NCI-H460 (cell line): ENCODE results near the gene JAM3. TPM values are rescaled to one million over a fixed set of nuclear protein-coding genes. Genes with fewer than 3 reads are reported as not detected.
"Not testable (repeated sequence)": the region's sequence is repeated elsewhere in the genome, so short reads cannot be mapped to it uniquely, and the experiment has no call there.

Experiments
- DNase-seq: peaks from one replicate; pipeline ENCODE4 v3.0.0-alpha.2; 2016; ENCODE audit warnings: low read depth; ENCODE audit errors: extremely low read depth
- total RNA-seq: library from RNA; depleted of rRNA; stranded (reverse); fragments of >200 nt; shearing (Covaris generic); gene quantifications from 2 replicates; pipeline ENCODE4 v1.2.3, GENCODE V29; 2014

JAM3 gene
- total RNA-seq, 1 experiment from 2014 or later, result 11.6 TPM

GRCh38 chr11:134098566-134099184 is 29.8 kb downstream of the JAM3 start:
- no peak for DNase-seq

- no peak for DNase-seq
Measured at GRCh38 chr11:134100171-134100570, 31.3 kb downstream of the JAM3 start.

GRCh38 chr11:134101282-134101681 is 32.4 kb downstream of the JAM3 start:
- DNase-seq, result no peak

GRCh38 chr11:134110252-134110815 is 41.5 kb downstream of the JAM3 start:
- no peak for DNase-seq

- not testable (repeated sequence) for DNase-seq
Measured at GRCh38 chr11:134113787-134114186, 44.9 kb downstream of the JAM3 start.

- DNase-seq, result no peak
Measured at GRCh38 chr11:134116210-134116609, 47.3 kb downstream of the JAM3 start.

- DNase-seq, result no peak
Measured at GRCh38 chr11:134118006-134118405, 49.1 kb downstream of the JAM3 start.

GRCh38 chr11:134119094-134119493 is 50.2 kb downstream of the JAM3 start:
- no peak for DNase-seq

GRCh38 chr11:134120143-134120850 is 51.4 kb downstream of the JAM3 start:
- no peak for DNase-seq

- DNase-seq, result no peak
Measured at GRCh38 chr11:134120921-134121526, 52.2 kb downstream of the JAM3 start.

GRCh38 chr11:134124660-134125451 is 56.0 kb downstream of the JAM3 start:
- DNase-seq, result no peak

- DNase-seq, result no peak
Measured at GRCh38 chr11:134125507-134125906, 56.6 kb downstream of the JAM3 start.

GRCh38 chr11:134126217-134126822 is 57.4 kb downstream of the JAM3 start:
- no peak for DNase-seq

- no peak for DNase-seq
Measured at GRCh38 chr11:134131628-134132244, 62.9 kb downstream of the JAM3 start.

GRCh38 chr11:134132808-134133207 is 63.9 kb downstream of the JAM3 start:
- DNase-seq, result no peak

- DNase-seq, result no peak
Measured at GRCh38 chr11:134134167-134134566, 65.3 kb downstream of the JAM3 start.

GRCh38 chr11:134138376-134138775 is 69.5 kb downstream of the JAM3 start:
- no peak for DNase-seq

- DNase-seq, result no peak
Measured at GRCh38 chr11:134139303-134139872, 70.5 kb downstream of the JAM3 start.

GRCh38 chr11:134139873-134140331 is 71.0 kb downstream of the JAM3 start:
- DNase-seq, result peak; percentile 61
